Measurements from ENCODE around the gene DRAP1.
"Not testable (repeated sequence)": the region's sequence is repeated elsewhere in the genome, so short reads cannot be mapped to it uniquely, and the experiment has no call there.

The DRAP1 gene

DNA sequence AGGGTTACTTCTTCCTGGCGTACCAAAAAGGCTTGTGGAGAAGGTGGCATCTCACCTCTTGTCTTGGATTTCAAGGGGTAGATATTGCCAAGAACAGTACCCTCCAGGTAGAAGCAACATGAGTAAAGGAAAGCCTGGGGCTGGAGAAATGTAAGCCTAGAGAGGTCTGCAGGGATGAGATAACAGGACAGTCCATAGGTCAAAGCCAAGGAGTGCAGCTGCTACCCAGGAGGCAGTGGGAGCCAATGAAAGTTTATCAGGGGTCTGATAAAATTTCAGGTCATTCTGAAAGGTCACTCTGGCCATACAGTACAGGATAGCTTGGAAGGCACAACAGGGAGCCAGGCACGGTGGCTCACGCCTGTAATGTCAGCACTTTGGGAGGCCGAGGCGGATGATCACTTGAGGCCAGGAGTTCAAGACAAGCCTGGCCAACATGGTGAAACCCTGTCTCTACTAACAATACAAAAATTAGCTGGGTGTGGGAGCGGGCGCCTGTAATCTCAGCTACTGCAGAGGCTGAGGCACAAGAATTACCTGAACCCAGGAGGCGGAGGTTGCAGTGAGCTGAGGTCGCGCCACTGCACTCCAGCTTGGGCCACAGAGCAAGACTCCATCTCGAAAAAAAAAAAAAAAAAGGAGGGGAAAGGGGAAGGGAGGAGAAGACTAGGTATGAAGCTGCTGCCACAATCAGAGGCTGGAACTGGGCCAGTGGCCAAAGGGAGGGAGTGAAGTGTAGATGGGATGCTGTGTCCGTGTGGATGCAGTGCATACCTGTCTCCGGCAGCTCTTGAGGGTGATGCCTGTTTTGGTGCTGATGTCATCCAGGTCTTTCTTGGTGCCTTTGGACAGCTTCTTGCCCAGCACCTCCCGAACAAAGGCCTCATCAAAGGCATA is 32.2 kb upstream of the DRAP1 start:
- DNase-seq (ENCODE audit: low read depth in 2 of 2): no peak

DNA sequence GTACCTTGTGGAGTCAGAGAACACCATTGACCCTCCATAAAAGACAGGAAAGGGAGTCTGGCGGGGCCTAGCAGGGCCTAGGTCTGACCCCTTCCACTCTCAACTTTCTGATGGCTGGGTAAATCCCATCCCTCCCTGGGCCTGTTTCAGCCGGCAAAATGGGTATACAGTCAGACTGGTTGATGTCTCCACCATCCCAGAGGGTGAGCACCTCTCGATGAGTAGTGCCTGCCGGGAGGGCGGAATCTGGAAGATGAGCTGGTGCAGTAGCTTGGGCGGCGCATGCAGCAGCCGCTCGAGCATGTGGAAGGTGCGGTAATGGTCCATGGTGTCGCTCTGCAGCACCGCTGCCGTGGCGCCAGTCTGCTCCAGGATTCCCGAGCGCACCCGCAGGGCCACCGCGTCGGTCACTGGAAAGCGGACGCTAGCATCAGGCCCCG is 31.5 kb upstream of the DRAP1 start:
- DNase-seq (ENCODE audit: low read depth in 2 of 2): no peak

DNA sequence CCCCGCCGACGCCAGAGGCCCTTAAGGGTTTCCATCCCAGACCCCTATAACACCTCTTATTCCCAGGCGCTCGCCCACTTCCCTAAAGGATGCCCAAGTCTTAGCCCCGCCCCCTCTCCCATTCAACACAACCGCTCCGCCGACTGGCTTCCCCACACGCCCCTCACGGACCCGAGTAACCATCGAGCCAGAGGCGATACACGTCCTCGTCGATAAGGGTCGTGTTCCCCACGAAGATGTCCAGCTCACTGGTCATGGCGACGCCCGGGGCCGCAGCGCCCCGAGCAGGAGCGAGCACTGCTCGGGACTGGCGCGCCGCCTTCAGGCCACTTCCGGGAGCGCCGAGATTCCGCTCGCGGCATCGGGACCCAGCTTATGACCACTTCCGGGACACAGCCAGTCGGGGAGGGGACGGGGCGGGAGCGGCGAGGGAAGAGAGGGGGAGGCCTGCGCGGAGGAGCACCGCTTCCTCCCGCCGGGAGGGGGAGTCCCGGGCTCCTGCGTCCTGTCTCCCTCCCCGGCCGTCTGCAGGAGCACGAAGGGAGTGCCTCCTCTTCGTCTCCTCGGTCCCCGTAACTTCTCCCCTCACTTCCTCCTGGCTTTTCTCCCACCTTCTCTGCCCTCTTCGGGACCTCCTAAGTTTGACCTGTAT is 30.9 kb upstream of the DRAP1 start, which contains the start of gene FIBP:
FIBP (minus strand) TSS at position 309 of the 652 bp plus-strand sequence; CDS start at position 256, 53 bp downstream.
- peak; percentile 89 to 93 for DNase-seq (ENCODE audit: low read depth in 2 of 2)

DNA sequence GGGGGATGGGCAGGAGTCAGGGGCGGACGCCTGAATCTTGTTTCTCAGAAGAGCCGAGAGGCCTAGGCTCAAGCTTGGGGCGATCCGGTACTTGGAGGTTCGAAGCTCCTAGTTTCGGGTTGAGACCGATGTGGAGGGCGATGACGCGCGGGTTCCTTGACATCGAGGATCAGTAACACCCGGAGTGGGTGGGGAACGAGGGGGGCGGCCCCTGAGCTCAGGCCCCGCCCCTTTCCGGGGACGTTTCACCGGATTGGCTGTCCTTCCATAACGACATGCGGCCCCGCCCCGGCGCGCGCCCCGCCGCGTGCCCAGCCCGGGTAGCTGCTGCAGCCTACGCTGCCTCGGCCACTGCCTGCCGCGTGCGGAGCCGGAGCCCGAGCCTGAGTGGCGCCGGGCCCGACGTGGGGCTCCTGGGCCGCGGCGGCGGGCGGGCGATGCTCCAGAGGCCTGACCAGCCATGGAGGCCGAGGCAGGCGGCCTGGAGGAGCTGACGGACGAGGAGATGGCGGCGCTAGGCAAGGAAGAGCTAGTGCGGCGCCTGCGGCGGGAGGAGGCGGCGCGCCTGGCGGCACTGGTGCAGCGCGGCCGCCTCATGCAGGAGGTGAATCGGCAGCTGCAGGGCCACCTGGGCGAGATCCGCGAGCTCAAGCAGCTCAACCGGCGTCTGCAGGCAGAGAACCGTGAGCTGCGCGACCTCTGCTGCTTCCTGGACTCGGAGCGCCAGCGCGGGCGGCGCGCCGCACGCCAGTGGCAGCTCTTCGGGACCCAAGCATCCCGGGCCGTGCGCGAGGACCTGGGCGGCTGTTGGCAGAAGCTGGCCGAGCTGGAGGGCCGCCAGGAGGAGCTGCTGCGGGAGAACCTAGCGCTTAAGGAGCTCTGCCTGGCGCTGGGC is 28.7 kb upstream of the DRAP1 start, which contains the start of gene CCDC85B:
CCDC85B (plus strand) TSS at position 350 of the 895 bp plus-strand sequence; CDS start at position 461, 111 bp downstream.
- DNase-seq (ENCODE audit: low read depth in 2 of 2): peak; percentile 98

DNA sequence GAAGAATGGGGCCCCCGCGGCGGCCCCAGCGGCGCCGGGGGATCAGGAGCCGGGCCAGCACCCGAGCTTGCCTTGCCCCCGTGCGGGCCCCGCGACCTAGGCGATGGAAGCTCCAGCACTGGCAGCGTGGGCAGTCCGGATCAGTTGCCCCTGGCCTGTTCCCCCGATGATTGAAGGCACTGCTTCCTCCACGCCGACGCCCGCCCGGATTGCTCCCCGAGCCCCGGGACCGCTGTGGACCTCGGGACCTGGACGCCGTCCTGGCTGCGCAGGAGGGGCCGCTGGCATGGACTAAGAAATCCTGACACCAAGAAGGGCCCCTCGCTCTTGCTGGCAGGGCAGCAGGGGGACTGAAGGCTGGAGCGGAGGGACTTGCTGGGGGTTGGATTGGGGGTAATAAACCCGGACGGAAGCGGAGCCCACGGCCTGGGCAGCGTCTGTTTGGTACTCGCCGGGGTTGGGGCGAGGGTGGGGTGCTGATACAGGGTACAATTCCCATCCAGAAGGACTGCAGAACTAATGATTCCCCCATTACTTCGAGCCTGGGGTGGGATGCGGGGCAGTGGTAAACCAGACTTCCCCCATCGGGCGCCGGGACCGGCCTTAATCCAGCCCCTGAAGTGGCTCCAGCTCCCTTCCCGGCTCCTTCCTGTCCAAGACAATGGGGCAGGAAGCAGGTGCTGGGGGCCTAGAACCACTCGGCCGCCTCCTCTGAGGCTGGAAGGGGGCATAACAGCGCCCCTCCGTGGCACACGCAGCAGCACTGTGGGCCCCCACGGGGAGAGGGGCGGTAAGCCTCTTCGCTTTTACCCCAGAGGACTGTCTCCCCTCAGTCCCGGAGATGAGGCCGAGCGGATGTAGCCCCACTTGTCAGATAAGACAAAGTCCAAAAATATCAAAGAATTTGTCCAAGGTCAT is 27.7 kb upstream of the DRAP1 start:
- DNase-seq (ENCODE audit: low read depth in 2 of 2): no peak

DNA sequence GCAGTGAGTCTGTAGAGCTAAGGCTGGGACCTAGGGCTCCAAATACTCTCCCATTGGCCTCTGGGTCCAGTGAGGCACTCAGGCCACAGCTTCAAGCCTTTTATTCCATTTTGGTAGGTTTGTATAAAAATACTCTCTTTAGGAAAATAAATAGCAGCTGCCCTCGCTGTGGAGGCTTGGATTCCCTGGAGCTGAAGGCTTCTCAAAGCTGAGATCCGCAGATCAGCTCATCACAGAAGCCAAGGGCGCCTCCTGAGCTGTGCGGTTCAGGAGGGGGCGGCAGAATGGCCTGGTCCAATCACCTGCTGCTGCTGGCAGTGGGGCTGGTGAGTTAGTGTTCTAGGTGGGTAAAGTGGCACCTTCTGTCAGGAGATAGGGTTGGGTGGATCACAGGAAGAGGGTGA is 27.1 kb upstream of the DRAP1 start:
- DNase-seq (ENCODE audit: low read depth in 2 of 2): not testable (repeated sequence)

DNA sequence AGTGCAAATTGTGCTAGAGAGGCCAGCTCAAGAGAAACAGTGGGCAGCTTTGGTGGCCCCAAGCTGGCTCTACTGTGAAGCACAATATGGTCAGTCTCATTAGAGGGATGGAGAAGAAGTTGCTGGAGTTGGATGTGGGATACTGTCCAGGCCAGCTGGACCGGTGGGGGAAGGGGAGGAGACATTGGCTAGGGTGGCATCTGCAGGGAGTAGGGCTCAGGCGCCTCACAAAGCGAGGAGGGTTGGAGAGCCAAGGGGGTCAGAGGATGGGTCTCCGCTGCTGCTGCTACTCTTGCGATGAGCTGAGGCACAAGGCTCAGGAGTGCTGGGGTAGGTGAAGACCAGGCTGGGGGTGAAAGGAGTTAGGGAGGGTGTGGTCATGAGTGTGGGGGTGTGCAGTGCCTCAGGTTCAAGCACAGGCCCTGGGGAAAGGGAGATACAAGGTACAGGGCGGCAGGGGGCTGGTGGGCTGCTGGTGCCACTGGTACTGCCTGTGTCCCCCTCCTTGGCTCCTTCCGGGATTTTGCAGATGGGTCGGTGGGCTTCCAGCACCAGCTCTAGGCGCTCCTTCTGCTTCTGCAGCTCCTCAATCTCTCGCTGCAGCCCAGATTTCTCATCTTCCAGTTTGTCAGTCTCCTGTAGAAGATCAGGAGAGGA is 26.4 kb upstream of the DRAP1 start:
- no peak for DNase-seq (ENCODE audit: low read depth in 2 of 2)

DNA sequence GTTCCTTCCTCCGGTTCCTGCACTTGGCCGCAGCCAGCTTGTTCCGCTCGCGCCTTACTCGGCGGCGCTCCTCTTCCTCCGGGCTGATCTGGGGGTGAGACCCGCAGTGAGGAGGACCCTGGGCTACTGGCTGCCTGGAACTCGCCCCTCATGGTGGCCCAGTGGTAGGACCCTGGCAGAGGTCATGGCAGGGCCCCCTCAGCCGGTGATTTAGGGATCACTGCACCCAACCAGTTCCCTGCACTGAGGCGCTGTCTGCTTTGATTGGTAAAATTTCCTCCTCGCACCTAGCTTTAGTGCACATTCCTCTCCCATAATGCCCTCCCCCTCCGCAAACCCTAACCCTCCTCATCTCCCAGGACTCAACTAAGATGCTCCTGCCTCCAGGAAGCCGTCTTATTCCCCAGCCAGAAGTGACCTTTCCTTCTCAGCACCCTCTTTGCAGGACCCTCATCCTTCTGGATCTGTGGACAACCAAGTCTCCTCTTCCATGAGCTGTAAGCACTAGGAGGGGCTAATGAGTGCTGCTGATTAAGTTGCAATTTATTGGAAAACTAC is 25.1 kb upstream of the DRAP1 start:
- no peak for DNase-seq (ENCODE audit: low read depth in 2 of 2)

DNA sequence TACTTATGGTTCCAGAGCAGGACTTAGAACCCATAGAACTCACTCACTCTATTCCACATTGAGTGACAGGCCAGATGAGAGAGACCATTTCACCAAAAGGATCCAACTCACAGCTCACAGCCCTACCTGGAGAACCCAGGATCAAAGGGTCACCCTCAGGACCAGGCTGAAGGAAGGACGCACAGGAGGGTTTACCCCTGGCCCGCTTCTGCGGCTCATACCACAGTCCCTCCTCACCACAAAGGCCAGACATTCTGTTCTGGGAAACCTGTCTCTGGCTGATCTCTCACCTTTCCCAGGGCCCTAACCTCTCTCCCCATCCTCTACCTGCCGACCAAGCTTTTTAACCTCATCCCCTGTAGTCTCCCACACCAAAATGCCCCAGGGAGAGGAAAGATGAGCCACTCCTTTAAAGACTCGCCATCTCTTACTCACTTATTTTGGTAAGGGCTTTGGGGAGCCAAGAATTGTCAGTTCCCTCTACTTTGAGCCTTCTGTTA is 23.7 kb upstream of the DRAP1 start:
- DNase-seq (ENCODE audit: low read depth in 2 of 2): no peak

DNA sequence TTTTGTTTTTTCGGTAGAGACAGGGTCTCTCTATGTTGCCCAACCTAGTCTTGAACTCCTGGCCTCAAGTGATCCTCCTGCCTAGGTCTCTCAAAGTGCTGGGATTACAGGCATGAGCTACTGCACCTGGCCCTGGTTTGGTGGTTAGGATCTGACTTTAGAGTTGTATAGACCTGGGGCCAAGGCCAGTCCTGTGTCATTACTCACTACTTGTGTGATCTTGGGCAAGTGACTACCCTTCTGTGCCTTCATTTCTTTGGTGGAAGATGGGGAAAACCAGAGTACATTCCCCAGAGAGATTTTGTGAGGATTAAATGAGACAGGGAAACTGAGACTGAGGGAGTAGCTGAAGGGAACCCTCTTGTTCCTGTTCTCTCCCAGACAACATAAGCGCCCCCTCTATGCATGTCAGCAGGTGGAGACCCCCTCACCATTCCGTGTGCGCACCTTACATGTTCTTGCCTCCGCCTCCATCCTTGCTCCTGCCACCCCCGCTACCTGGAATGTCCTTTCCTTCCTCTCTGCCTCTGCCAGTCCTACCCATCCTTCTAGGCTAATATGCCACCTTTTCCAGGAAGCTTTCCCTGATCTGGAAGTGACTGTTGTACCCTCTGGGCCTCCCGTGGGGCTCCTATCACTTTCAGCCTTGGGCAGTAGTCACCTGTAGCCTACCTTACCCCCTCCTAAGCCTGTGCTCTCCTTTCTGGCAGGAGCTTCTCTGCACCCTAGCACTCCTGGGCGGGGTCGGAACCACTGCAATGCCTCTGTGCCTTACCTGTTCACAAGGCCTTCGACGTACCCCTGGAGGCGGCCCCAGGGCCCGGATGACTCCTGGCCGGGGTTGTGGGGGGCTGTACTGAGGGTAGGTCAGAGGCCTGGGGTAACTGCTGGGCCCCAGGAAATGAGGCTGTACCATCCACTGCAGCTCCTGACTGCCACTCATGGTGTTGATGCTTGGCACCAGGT is 22.9 kb upstream of the DRAP1 start:
- DNase-seq (ENCODE audit: low read depth in 2 of 2): no peak

DNA sequence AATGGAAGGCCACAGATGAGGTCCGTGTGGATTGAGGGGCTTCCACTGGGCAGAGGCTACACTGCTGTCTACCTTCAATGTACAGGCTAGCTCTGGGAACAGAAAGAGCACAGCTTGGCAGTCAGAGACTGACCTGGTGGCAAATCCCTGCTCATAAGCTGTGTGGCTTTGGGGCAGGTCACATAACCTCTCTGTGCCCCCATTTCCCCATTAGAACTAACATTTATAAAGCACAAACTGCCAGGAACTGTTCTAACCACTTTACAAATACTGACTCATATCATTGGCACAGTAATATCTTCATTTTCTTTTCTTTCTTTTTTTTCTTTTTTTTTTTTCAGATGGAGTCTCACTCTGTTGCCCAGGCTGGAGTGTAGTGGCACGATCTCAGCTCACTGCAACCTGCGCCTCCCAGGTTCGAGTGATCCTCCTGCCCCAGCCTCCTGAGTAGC is 22.2 kb upstream of the DRAP1 start:
- no peak for DNase-seq (ENCODE audit: low read depth in 2 of 2)

DNA sequence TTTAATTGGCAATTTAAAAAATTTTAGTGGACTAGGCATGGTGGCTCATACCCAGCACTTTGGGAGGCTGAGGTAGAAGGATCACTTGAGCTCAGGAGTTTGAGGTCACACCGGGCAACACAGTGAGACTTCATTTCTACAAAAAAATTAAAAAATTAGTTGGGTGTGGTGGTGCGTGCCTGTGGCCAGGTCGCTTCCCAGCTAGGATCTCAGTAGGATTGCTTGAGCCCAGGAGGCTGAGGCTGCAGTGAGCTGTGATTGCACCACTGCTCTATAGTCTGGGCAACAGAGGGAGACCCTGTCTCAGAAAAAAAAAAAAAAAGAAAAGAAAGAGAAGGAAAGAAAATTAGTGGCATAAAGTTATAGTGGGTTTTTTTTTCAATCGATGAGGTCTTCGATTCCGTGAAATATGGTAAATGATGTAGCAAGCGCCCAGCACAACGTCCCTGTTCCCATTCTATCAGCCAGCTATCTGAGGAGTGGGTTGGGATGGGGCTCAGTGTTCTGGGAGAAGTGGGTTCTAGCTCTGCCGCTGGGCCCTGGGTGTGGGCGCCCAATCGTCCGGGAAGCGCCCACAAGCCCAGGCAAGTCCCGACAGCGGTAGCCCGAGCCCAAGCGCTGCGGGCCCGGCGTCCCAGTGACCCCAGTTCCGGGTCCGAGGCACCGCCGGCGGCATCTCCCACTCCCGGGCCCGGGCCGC is 20.4 kb upstream of the DRAP1 start:
- DNase-seq (ENCODE audit: low read depth in 2 of 2): no peak

DNA sequence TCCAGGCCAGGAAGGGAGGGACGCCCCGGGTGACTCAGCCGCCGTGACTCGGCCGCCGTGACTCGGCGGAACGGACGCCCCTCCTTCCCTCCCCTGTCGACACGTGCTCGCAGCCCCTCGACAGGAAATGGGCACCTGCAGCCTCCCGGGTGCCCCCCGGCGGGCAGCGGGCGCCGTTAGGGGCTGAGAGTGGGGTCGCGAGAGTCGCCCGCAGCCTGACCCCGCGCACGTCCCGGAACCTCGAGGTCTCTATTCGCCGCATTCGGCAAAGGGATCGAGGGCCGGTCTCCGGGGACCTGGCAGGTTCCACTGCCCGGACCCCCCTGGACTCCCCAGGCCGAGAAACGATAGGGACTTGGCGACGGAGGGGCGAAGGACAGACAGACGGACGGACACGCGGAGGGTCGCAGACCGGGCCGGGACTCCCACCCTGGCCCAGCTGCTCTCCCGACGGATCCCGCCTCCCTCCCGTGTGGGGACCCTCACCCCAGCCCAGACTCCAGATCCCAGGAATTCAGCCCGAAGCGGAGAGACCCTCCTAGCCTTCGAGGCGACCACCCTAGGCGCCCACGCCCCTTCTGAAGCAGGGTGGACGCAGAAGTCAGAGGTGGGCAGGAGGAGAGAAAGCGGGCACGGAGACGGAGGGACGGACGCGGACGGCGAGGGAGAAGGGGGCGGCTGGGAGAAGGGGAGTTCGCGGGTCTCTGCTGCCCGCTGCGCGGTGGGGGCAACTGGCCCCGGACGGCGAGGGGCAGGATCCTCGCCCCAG is 19.7 kb upstream of the DRAP1 start:
- peak in 1 of 2 donors; percentile 50 for DNase-seq (ENCODE audit: low read depth in 2 of 2)

DNA sequence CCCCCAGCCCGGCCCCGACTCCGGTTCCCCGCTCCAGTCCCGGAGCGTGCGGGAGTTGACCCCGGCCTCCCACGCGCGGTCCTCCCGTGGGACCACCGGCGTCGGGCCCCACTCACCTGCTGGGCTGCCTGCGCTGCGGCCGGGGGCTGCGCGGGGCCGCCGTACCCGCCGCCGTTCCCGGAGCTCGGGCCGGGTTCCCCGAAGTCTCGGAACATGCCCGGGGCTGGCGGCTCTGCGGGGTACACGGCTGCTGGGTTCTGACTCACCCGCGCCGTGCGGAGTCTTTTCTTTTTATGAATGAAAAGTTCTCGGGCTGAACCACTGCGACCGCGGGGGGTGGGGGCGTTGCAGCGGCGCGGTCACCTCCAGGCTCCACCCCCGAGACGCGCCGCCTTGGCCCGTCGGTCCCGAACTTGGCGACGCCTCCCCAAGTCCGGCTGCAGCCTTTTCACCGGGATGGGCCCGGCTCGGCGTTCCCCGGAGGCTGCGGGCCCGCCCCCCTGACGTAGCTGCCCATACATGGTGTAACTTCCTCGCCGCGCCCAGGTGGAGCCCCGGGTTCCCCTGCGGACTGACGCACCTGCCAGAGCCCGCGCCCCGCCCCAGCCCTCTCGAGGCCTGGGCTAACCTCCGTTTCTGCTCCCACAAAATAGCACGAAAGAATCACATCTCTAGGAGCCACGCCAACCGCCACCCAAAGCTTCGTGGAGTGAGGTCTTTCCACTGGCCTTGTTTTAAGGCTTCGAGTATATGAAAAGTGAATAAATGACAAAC is 18.9 kb upstream of the DRAP1 start, which contains the start of gene FOSL1:
FOSL1 (minus strand) TSS at position 264 of the 774 bp plus-strand sequence; CDS start at position 215, 49 bp downstream.
- peak; percentile 75 to 85 for DNase-seq (ENCODE audit: low read depth in 2 of 2)

DNA sequence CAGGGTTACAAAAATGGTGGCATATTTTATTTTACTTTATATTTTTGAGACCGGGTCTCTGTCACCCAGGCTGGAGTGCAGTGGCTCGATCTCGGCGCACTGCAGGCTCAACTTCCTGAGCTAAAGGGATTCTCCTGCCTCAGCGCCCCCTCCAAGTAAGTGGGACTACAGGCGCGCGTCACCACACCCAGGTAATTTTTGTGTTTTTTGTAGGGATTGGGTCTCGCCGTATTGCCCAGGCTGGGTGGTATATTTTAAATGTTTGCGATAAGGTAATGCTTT is 18.4 kb upstream of the DRAP1 start:
- no peak for DNase-seq (ENCODE audit: low read depth in 2 of 2)

DNA sequence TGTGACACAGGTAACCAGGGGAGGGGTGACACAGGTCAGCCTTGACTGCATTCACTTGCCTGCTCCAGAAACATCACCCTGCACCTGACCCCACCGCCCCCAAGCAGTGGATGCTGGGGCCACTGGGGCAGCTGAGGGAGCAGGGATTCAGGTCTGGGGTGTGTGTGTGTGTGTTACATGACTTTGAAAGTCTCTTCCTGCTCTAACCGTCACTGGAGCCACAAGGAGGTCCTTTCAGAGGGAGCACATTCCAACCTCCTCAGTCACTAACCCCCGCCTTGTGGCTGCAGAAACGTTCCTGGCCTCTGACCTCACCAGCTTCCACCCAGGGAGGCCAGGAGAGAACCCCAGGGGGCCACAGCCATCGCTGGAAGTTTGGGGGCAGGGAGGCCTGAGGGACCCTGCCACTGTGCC is 16.2 kb upstream of the DRAP1 start:
- DNase-seq (ENCODE audit: low read depth in 2 of 2): no peak

Data from stimulated activated CD8-positive, alpha-beta memory T cell treated with anti-CD3 and anti-CD28 coated beads, Interleukin-2, amount 100 ng/mL, for 1 hour (primary cell).